GM21529 (cell line): Measurements from ENCODE around the gene RFK.

Experiments used
- ATAC-seq: cut with Tn5 transposase; IDR thresholded peaks from one replicate; pipeline ENCODE4 v1.9.1; 2021; ENCODE audit not compliant: unreplicated experiment

The RFK gene

DNA sequence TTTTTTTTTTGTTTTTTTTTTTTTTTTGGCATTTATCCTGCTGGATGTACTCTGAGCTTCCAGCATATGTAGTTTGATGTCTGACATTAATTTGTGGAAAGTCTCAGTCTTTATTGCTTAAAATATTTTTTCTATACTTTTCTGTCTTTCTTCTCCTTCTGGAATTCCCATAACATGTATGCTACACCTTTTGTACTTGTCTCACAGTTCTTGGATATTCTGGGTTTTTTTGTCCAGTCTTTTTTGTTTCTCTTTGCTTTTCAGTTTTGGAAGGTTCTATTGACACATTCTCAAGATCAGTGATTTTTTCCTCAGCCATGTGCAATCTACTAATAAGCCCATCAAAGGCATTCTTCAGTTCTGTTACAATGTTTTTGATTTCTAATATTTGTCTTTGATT is 19.4 kb upstream of the RFK start:
- ATAC-seq, result no peak

DNA sequence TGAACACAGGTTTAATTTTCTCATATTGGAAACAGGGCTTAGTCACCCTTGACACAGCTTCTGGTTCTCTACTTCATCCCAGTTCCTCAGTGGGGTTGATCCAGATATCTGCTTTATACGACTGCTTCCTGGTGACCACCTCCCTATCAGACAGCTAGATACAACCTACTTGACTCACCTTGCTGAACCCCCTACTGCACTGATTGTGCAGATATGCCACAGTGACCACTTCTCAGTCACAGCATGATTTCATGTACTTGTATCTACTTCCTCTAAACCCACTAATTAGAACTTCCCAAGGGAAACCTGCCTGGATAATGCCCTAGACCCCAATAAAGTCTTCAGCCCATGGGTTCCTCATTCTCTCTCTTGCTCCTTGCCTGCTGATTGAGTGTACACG is 18.4 kb upstream of the RFK start:
- ATAC-seq, result no peak

GRCh38 chr9:76405868-76406267 is 11.6 kb upstream of the RFK start:
- ATAC-seq, result no peak

DNA sequence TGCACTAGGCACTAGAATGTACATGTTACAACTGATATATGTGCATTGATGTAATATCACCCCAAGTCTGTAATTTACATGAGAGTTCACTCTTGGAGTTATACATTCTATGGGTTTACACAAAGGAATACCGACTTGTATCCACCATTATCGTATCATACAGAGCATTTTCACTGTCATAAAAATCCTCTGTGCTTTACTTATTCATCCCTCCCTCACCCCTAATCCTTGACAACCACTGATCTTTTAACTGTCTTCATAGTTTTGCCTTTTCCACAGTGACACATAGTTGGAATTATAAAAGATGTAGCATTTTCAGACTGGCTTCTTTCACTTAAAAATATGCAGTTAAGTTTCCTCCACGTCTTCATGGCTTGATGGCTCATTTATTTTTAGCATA is 11.1 kb upstream of the RFK start:
- ATAC-seq, result no peak

- ATAC-seq, result no peak
Measured at GRCh38 chr9:76404401-76404800, 10.2 kb upstream of the RFK start.

DNA sequence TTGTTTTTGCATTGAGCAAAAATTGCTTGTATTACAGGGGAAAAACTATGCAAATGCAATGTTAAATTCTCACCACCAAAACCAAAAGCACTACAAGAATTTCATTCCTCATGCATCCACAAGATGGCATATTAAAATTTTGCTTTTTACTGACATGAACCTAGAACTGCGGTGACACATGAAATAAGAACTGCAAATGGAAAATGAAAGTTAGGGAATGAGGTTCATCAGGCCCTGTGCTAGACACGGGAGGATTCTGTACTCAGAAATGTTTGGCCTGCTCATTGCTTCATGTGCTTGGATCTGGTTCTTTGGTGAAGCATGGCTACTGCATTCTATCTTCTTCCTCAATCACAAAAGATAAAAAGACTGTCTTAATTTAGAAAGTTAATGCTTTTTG is 9.1 kb upstream of the RFK start:
- peak; percentile 89 for ATAC-seq

DNA sequence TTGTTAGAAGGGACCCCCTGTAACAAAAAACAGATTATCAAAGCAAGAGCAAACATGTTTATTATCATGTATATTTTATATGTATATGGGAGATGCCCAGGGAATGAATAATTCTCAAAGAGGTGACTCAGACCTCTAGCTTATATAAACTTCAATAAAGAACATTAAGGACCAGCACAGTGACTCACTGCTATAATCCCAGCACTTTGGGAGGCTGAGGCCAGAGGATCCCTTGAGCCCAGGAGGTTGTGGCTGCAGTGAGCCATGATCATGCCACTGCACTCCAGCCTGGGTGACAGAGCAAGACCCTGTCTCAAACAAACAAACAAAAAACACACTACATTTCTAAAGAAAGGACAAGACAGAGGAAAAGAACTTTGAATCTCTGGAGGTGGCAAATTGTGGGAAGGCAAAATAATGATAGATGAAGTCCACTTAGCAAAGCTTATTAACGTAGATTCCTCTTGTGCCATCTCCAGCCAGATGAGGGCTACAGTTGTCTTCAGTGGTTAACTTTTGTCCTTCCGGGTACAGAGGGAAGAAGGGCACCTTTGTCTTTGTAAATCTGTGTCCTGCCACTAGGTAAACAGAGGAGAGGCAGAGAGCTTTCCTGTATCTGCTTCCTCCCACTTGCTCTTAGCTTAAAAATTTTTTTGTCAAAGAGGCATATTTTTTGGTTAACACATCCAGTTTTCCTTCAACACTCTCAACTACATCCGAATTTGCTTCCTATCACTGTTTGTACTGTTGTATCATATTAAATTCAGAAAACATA is 7.5 kb upstream of the RFK start:
- ATAC-seq, result no peak

DNA sequence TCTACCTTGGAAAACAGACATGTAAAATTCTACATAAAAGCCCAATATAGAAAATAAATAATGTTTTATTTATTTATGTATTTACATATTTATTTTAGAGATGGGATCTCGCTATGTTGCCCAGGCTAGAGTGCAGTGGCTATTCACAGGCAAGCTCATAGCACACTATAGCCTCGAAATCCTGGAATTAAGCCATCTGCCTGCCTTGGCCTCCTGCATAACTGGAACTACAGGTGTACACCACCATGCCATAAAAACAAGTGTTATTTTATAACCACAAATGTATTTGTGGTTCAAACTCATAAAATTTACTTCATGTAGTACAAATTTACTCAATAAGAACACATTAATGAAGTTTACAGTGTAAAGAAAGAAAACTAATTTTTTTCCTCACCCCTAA is 7.0 kb upstream of the RFK start:
- ATAC-seq, result no peak

DNA sequence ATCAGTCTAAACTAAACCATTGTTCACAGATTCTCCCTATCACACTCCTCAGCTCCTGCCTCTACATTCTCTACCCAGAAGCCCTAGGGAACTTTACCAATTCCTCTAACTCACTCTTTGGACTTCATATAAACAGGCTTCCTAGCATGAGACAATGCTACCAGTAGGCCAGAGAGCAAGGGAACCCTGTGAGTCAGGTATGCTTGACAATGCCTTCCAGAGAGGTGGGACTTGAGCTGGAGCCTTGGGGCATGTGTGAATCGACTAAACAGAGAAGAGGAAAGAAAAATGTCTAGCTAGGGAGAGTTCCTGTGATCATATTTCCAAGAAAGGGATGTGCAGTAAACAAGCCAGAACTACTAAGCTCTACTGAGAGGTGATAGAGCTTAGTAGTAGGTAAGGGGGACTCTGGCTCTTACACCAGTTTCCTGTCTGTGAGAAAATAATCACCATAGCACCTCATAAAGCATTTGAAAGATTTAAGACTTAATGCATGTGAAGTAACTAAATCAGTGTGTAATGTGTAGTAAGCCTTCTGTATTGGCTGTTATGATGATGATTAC is 6.4 kb upstream of the RFK start:
- no peak for ATAC-seq

- ATAC-seq, result no peak
Measured at GRCh38 chr9:76399856-76400255, 5.6 kb upstream of the RFK start.

- no peak for ATAC-seq
Measured at GRCh38 chr9:76396597-76396996, 2.4 kb upstream of the RFK start.

GRCh38 chr9:76396144-76396543 is 1.9 kb upstream of the RFK start:
- ATAC-seq, result no peak

GRCh38 chr9:76395381-76395780 is 1.2 kb upstream of the RFK start:
- ATAC-seq, result no peak

DNA sequence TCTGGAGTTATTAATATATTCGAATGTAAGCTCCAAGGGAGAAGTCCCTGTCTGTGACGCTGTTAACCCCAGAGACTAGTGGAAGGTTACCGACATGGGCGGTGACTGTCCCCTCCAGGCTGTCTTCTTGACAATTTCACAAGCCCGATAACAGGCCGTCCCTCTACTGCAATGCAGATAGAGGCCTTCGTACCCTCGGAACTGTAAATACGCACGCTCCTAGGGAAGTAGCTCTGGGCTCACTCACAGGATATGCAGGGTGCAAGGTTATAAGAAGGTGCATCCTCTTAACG is 680 bp upstream of the RFK start:
- ATAC-seq, result peak; percentile 50

DNA sequence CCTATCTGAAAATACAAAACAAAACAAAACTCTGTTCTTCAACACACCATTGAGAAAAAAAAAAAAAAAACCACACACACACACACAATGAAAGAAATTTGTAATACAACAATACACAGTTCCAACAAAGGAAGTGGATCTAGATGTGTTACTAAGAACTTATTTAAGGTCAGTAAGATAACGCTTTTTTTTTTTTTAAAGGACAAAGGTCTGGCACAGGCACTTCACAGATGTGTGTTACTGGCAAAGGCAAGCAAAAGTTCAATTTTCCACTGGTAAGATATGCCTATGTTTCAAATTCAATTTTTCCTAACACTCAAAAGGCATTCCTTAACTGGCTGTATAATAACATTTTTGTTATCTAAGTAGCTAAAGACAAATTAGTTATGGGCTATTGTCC is 3.6 kb downstream of the RFK start:
- no peak for ATAC-seq

- no peak for ATAC-seq
Measured at GRCh38 chr9:76379494-76379893, 14.7 kb downstream of the RFK start.

DNA sequence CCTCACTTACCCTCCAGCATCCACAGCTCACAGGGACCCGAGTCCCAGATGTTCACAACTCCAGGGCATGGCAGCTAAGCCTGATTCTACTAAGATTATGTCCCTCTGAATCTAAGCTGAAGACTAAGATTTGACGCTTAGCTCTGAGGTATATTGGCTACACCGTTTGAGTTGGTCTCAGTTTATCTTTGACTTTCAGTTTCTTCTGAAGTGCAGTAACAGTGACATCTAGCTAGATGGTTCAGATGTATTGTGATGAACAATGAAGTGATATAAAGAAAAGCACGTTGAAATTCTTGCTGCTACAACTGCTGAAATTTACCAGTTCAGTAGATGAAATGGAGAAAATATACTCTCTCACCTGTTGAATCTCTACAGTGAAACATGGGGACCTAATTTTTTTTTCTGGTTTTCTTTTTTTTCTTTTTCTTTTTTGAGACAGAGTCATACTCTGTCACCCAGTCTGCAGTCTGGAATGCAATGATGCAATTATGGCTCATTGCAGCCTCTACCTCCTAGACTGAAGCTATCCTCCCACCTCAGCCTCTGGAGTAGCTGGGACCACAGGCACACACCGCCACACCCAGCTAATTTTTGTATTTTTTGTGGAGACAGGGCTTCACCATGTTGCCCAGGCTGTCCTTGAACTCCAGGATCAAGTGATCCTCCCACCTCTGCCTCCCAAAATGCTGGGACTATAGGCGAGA is 15.7 kb downstream of the RFK start:
- ATAC-seq, result no peak

DNA sequence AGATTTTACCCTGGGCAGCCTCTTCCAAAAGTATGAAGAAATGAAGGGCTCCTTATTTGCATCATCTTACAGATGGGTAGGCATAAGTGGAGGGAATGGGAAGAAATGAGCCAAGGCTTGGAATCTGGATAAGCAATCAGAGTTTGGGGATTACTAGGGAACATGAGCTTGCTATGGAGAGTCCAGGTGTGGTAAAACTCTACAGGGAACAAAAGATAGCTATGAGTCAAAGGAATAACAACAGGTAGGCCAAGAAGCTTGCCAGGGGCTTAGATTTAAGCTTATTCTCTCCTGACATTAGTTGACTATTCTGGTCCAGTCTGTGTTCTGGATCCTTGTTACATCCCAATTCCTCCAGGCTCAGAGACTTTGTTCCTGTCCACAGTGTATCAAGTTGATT is 16.4 kb downstream of the RFK start:
- no peak for ATAC-seq

- ATAC-seq, result no peak
Measured at GRCh38 chr9:76374783-76375559, 19.3 kb downstream of the RFK start.

DNA sequence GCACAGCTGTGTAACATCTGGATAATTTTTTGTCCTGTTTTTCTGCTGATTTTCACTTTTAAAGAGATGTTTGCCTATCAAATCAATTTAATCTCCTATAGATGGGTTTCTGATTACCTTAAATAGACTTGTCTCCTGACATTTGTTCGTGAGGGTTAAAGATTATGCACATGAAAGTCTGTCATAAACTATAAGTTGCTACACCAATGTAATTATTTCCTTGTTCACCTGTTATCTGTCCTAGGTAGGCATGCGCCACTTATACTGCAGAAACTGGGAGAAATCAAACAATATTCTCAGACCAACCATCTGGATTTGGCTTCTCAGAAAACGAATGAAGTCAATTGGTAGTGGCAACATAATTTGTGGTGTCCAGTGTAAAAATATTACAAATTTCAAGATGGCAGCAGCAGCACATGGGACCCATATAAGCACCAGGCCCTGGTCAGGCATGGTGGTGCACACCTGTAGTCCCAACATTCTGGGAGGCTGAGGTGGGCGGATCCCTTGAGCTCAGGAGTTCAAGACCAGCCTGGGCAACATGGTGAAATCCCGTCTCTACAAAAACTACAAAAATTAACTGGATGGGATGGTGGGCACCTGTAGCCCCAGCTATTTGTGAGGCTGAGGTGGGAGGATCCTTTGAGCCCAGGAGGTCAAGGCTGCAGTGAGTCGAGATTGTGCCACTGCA is 20.3 kb downstream of the RFK start:
- no peak for ATAC-seq

- no peak for ATAC-seq
Measured at GRCh38 chr9:76373173-76373783, 20.9 kb downstream of the RFK start.
